BE2C (cell line): ENCODE measurements around the gene PTPN13.

ENCODE experiments used
- DNase-seq: peaks from one replicate; pipeline ENCODE4 v3.0.0-alpha.2; 2020
- H3K27me3 ChIP-seq: fragments of 250-450 bp; sonication (Bioruptor Pico); 2 replicates; pipeline ENCODE4 v1.5.1; 2020; ENCODE audit warnings: mild to moderate bottlenecking
- H3K36me3 ChIP-seq: fragments of 250-450 bp; sonication (Bioruptor Pico); 2 replicates; pipeline ENCODE4 v1.5.1; 2020; ENCODE audit warnings: mild to moderate bottlenecking
- H3K4me1 ChIP-seq: fragments of 250-450 bp; sonication (Bioruptor Pico); 2 replicates; pipeline ENCODE4 v1.5.1; 2020
- H3K4me3 ChIP-seq: 2 replicates; pipeline ENCODE4 v1.5.1; 2011; ENCODE audit warnings: low read depth, low read length
- H3K9me3 ChIP-seq: fragments of 250-450 bp; sonication (Bioruptor Pico); 2 replicates; pipeline ENCODE4 v1.5.1; 2020
- TF ChIP-seq, protein P1 (sequence below): IDR thresholded peaks from 2 replicates; pipeline ENCODE4 v1.5.1; 2012; ENCODE audit warnings: mild to moderate bottlenecking, low read depth, low read length

Gene PTPN13

DNA sequence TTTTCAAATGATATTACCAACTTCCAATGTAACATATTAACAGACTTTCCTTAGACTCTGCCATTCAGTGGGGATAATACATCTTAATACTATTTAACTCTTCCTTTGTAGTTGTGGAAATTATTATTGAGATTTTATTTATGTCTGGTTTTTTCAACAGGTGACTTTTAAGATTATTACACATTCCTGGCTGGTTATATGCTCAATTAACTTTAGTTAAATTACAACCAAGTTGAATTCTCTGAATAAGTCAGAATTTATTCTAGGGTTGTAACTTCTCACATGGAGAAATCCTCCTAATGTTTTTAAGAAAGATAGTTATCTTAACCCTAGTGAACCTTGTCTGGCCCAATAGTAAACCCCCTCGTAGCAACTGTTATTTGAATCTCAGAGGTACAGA, 147.7 kb downstream of the PTPN13 start:
- Histone ChIP-seq H3K4me1 (no peaks in the 10 kb centered on the region), H3K4me3 (no peak overlapping the region), H3K27me3 (no peaks in the 10 kb centered on the region), H3K36me3 (peaks cover 9% of the 10 kb centered on the region), H3K9me3 (no peaks in the 10 kb centered on the region)
- TF ChIP-seq, protein P1, sequence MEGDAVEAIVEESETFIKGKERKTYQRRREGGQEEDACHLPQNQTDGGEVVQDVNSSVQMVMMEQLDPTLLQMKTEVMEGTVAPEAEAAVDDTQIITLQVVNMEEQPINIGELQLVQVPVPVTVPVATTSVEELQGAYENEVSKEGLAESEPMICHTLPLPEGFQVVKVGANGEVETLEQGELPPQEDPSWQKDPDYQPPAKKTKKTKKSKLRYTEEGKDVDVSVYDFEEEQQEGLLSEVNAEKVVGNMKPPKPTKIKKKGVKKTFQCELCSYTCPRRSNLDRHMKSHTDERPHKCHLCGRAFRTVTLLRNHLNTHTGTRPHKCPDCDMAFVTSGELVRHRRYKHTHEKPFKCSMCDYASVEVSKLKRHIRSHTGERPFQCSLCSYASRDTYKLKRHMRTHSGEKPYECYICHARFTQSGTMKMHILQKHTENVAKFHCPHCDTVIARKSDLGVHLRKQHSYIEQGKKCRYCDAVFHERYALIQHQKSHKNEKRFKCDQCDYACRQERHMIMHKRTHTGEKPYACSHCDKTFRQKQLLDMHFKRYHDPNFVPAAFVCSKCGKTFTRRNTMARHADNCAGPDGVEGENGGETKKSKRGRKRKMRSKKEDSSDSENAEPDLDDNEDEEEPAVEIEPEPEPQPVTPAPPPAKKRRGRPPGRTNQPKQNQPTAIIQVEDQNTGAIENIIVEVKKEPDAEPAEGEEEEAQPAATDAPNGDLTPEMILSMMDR = no peak
- no peak for DNase-seq

DNA sequence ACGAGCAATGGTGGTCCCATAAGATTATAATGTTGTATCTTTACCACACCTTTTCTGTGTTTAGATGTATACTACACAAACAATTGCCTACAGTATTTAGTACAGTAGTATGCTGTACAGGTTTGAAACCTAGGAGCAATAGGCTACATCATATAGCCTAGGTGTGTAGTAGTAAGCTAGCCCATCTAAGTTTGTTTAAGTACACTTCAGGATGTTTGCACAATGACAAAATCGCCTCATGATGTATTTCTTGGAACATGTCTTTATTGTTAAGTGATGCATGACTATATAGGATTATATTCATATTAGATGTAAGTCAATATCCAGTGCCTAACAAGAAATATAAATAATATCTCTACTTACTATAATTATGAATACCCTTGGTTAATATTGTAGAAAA, 150.5 kb downstream of the PTPN13 start:
- no peaks in the 10 kb centered on the region for H3K27me3 ChIP-seq
- H3K4me1 ChIP-seq = no peaks in the 10 kb centered on the region
- TF ChIP-seq, protein P1 = no peak
- no peaks in the 10 kb centered on the region for H3K9me3 ChIP-seq
- H3K4me3 ChIP-seq = no peak overlapping the region
- no peak for DNase-seq
- peaks cover 9% of the 10 kb centered on the region for H3K36me3 ChIP-seq

- Histone ChIP-seq H3K9me3 (no peaks in the 10 kb centered on the region), H3K4me3 (no peak overlapping the region), H3K27me3 (no peaks in the 10 kb centered on the region), H3K36me3 (peaks cover 13% of the 10 kb centered on the region), H3K4me1 (no peaks in the 10 kb centered on the region; the same call in 1 of the 2 replicates)
- TF ChIP-seq, protein P1 = no peak
- DNase-seq = no peak
Observed at GRCh38 chr4:86749121-86749520, 155.0 kb downstream of the PTPN13 start.

DNA sequence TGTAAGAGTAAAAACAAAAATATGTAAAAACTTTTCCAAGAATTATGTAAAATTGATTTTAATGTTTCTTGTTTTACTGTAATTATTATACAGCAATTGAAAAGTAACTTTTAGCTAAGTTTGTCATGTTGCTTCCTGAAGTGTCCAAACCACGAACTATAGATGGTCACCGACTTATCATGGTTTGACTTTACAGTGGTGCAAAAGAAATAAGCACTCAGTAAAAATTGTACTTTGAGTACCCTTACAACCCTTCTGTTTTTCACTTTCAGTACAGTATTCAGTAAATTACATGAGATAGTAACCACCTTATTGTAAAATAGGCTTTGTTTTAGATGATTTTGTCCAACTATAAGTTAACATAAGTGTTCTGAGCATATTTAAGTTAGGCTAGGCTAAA, 161.3 kb downstream of the PTPN13 start:
- peaks cover 9% of the 10 kb centered on the region for H3K36me3 ChIP-seq
- TF ChIP-seq, protein P1 = no peak
- H3K27me3 ChIP-seq = no peaks in the 10 kb centered on the region
- no peaks in the 10 kb centered on the region for H3K9me3 ChIP-seq
- H3K4me1 ChIP-seq = no peaks in the 10 kb centered on the region; the same call in 1 of the 2 replicates
- no peak overlapping the region for H3K4me3 ChIP-seq
- DNase-seq = no peak

DNA sequence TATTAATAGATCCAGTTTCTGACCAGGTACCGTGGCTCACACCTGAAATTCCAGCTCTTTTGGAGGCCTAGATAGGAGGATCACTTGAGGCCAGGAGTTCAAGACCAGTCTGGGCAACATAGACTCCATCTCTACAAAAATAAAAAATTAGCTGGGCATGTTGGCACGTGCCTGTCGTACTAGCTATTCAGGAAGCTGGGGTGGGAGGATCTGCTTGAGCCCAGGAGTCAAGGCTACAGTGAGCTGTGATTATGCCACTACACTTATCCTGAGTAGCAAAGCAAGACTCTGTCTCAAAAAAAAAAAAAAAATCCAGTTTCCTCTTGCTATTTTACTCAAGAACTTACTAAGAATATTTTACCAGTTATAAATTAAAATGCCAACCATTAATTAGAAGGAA, 163.4 kb downstream of the PTPN13 start:
- H3K9me3 ChIP-seq = no peaks in the 10 kb centered on the region
- H3K4me1 ChIP-seq = no peaks in the 10 kb centered on the region; the same call in 1 of the 2 replicates
- TF ChIP-seq, protein P1 = no peak
- peaks cover 8% of the 10 kb centered on the region for H3K36me3 ChIP-seq
- H3K4me3 ChIP-seq = no peak overlapping the region
- DNase-seq = no peak
- no peaks in the 10 kb centered on the region for H3K27me3 ChIP-seq

- Histone ChIP-seq H3K4me3 (no peak overlapping the region), H3K27me3 (no peaks in the 10 kb centered on the region), H3K36me3 (peaks cover 12% of the 10 kb centered on the region), H3K9me3 (no peaks in the 10 kb centered on the region), H3K4me1 (no peaks in the 10 kb centered on the region)
- TF ChIP-seq, protein P1 = no peak
- DNase-seq = no peak
Observed at GRCh38 chr4:86759298-86759697, 165.2 kb downstream of the PTPN13 start.
